Mesenteric fat pad (tissue), 1 donor: Measurements from ENCODE around the gene RASAL3. TPM values are rescaled to one million over a fixed set of nuclear protein-coding genes. Genes with fewer than 3 reads are reported as not detected.

ENCODE experiments used
- DNase-seq: peaks from one replicate; pipeline ENCODE4 v3.0.0-alpha.2; 2020; ENCODE audit warnings: low spot score
- total RNA-seq: library from RNA; stranded (reverse); fragmentation: NEBNext Ultra II Directional; extraction: Animal tissue kit (Norgen Biotek cat#: 25700); gene quantifications from one replicate; pipeline ENCODE4 v1.2.1, GENCODE V29; 2021
- donor health status: DM: yes; HTN: yes; CAD: no.

The RASAL3 gene
- total RNA-seq, 1 donor from 2014 or later = 4.1 TPM

- peak; percentile 95 for DNase-seq
These were observed 14.5 kb downstream of the RASAL3 start, which contains the start of gene WIZ for GRCh38 chr19:15449620-15450527. TSS of gene WIZ (minus strand) at chr19:15449956. CDS start at chr19:15448307, 1,649 bp downstream.

- DNase-seq = no peak
These were observed 15.3 kb downstream of the RASAL3 start for GRCh38 chr19:15448778-15449619.

- DNase-seq = no peak
These were observed 16.1 kb downstream of the RASAL3 start for GRCh38 chr19:15448044-15448777.

GRCh38 chr19:15447057-15447456 lies 17.3 kb downstream of the RASAL3 start:
- DNase-seq = no peak

GRCh38 chr19:15445807-15446376 lies 18.5 kb downstream of the RASAL3 start:
- DNase-seq = no peak

- DNase-seq = no peak
These were observed 19.1 kb downstream of the RASAL3 start for GRCh38 chr19:15445227-15445605.

- DNase-seq = no peak
These were observed 19.7 kb downstream of the RASAL3 start for GRCh38 chr19:15444505-15445226.

GRCh38 chr19:15443838-15444237 lies 20.5 kb downstream of the RASAL3 start:
- no peak for DNase-seq

- no peak for DNase-seq
These were observed 21.0 kb downstream of the RASAL3 start for GRCh38 chr19:15443325-15443724.

GRCh38 chr19:15442142-15442920 lies 22.0 kb downstream of the RASAL3 start:
- DNase-seq = no peak

- DNase-seq = no peak
These were observed 23.0 kb downstream of the RASAL3 start for GRCh38 chr19:15441317-15441716.

GRCh38 chr19:15439821-15440641 lies 24.3 kb downstream of the RASAL3 start:
- DNase-seq = no peak

GRCh38 chr19:15439078-15439799 lies 25.1 kb downstream of the RASAL3 start:
- DNase-seq = no peak

- peak; percentile 68 for DNase-seq
These were observed 25.8 kb downstream of the RASAL3 start for GRCh38 chr19:15438577-15438976.

- peak; percentile 75 for DNase-seq
These were observed 26.2 kb downstream of the RASAL3 start for GRCh38 chr19:15438124-15438496.

- no peak for DNase-seq
These were observed 26.8 kb downstream of the RASAL3 start for GRCh38 chr19:15437355-15438123.

GRCh38 chr19:15436826-15437110 lies 27.6 kb downstream of the RASAL3 start:
- DNase-seq = no peak
